Bronchial epithelial cell (primary cell): ENCODE measurements around the gene MRPL30. TPM values are rescaled to one million over a fixed set of nuclear protein-coding genes. Genes with fewer than 3 reads are reported as not detected.

Experiments used
- DNase-seq: peaks from one replicate; pipeline ENCODE4 v3.0.0-alpha.2; 2010; ENCODE audit warnings: low read depth
- FAIRE-seq: peaks from 2 replicates; lab custom pipeline; 2011; peaks lifted over from hg19 to GRCh38; lab: Jason Lieb, UNC
- H3K27me3 ChIP-seq: 2 replicates; pipeline ENCODE4 v1.5.1; 2011; ENCODE audit warnings: low read length; ENCODE audit not compliant: control insufficient read depth, insufficient read depth
- H3K36me3 ChIP-seq: 2 replicates; pipeline ENCODE4 v1.5.1; 2011; ENCODE audit warnings: low read length; ENCODE audit not compliant: control insufficient read depth, insufficient read depth
- H3K4me3 ChIP-seq: 2 replicates; pipeline ENCODE4 v1.5.1; 2011; ENCODE audit warnings: mild to moderate bottlenecking, low read depth, low read length, control low read depth
- CTCF ChIP-seq: IDR thresholded peaks from 2 replicates; pipeline ENCODE4 v1.5.1; 2011; ENCODE audit warnings: mild to moderate bottlenecking, moderate library complexity, low read length, control low read depth, inconsistent platforms; ENCODE audit not compliant: insufficient read depth, severe bottlenecking
- total RNA-seq: library from RNA; depleted of rRNA; stranded (reverse); fragments of >200 nt; gene quantifications from 2 replicates; pipeline ENCODE4 v1.2.1, GENCODE V29; 2014

Gene MRPL30
- total RNA-seq, 1 donor from 2014 or later, result 22.6 TPM

GRCh38 chr2:99242151-99242550 is 61.2 kb downstream of the MRPL30 start:
- no peak for DNase-seq

More at GRCh38 chr2:99242151-99242550, 61.2 kb downstream of the MRPL30 start:
- Histone ChIP-seq H3K36me3 (no peaks in the 10 kb centered on the region), H3K27me3 (no peaks in the 10 kb centered on the region), H3K4me3 (no peak overlapping the region)
- TF ChIP-seq CTCF, result no peak
- FAIRE-seq, result no peak

Other genes with a start within 250 kb of the MRPL30 start
- 0.26 and 1.4 TPM in 2 replicates for gene CRACDL, start 245.0 kb upstream of the MRPL30 start, total RNA-seq
- 0.90 and 1.1 TPM in 2 replicates for gene C2orf15, start 39.5 kb upstream of the MRPL30 start, total RNA-seq
- 3.4 and 8.4 TPM in 2 replicates for gene TSGA10, start 26.2 kb upstream of the MRPL30 start, total RNA-seq
- 4.2 and 4.5 TPM in 2 replicates for gene LIPT1, start 26.2 kb upstream of the MRPL30 start, total RNA-seq
- 17.9 and 32.0 TPM in 2 replicates for gene MITD1, start 126 bp upstream of the MRPL30 start, total RNA-seq
- gene LYG2, start 74.5 kb downstream of the MRPL30 start, total RNA-seq, result not detected in 2 replicates
- gene LYG1, start 120.0 kb downstream of the MRPL30 start, total RNA-seq, result 0.26 and 0.77 TPM in 2 replicates
- gene TXNDC9, start 155.1 kb downstream of the MRPL30 start, total RNA-seq, result 53.6 and 58.2 TPM in 2 replicates
- 21.3 and 23.9 TPM in 2 replicates for gene EIF5B, start 156.2 kb downstream of the MRPL30 start, total RNA-seq